RWPE1 (cell line): Measurements from ENCODE around the gene ZNF396.

ENCODE experiments used
- CTCF ChIA-PET: fragments of 350-600 bp; sonication (Branson Sonifier 250); formaldehyde crosslinking; extraction: SDS; loops from one replicate; lab custom pipeline; 2021; lab: Yijun Ruan, JAX
- POLR2A ChIA-PET: fragments of 400-600 bp; formaldehyde crosslinking; extraction: SDS; loops from one replicate; lab custom pipeline; 2020; ENCODE audit warnings: antibody characterized with exemption; ENCODE audit not compliant: low non-redundant PET; lab: Yijun Ruan, JAX
- DNase-seq: peaks from one replicate; pipeline ENCODE4 v3.0.0; 2012; ENCODE audit warnings: low spot score
- H3K27ac ChIP-seq: fragments of 450-650 bp; 2 replicates; pipeline ENCODE4 v1.5.1; 2017
- CTCF ChIP-seq: fragments of 450-650 bp; conservative IDR thresholded peaks from 2 replicates; pipeline ENCODE4 v1.5.1; 2017; ENCODE audit warnings: low read depth, mild to moderate bottlenecking

The ZNF396 gene

DNA sequence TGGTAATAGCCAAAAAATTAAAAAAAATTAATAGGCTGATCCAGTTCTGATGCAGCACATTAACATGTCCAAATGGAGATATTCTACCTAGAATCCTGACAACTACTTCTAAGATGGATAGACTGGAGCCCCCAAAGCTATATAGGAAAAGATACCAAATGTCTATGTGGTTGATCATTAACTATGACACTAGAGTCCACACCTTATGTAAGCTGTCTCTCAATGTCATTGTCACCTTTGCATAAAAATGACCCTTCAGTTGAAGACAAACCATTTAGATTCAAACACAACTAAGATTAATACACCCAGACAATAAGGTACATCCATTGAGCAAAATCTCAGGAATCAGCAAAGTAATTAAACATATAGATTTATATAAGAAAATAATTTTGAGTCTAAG is 14.6 kb downstream of the ZNF396 start:
- ChIA-PET CTCF (no interaction called here), POLR2A (no interaction called here)
- TF ChIP-seq CTCF: no peak
- H3K27ac ChIP-seq: no peak overlapping the region
- no peak for DNase-seq

- CTCF ChIA-PET: no interaction called here
- DNase-seq: no peak
- no peak overlapping the region for H3K27ac ChIP-seq
- no peak for TF ChIP-seq CTCF
- POLR2A ChIA-PET: no interaction called here
These were observed 15.4 kb downstream of the ZNF396 start for GRCh38 chr18:35361570-35362321.

DNA sequence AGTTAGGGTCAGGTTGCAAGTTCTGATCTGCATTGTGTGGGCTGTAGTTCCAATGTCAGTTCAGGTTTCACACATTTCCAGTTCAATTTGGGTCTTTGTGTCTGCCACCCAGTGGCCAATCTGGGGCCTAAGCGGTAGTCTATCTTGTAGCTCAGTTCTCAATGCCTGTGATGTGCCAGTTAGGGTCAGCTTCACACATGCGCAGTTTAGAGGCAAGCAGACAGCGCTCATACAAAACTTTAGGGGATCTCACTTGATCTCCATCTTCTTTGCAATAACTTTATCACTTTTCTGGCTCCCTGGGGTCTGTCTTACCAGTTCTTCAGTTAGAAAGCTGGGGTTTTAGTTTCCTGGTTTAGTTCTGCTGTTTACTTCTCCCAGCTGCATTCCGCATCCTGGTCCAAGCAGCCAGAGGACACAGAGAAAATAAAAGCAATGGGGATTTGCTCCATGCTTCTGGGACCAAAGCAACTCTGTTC is 22.0 kb downstream of the ZNF396 start:
- POLR2A ChIA-PET: no interaction called here
- no peak for DNase-seq
- peak; percentile 67 for TF ChIP-seq CTCF
- CTCF ChIA-PET: interaction anchor here (0.5 to 0.7 kb wide), 2 partner anchors 219 to 1380 kb away, joined by 3 read pairs; no protein-coding TSS in a partner anchor
- no peak overlapping the region for H3K27ac ChIP-seq

- TF ChIP-seq CTCF: no peak
- CTCF ChIA-PET: no interaction called here
- POLR2A ChIA-PET: no interaction called here
- no peak for DNase-seq
- no peak overlapping the region for H3K27ac ChIP-seq
These were observed 24.4 kb downstream of the ZNF396 start for GRCh38 chr18:35352778-35353177.

- ChIA-PET POLR2A (no interaction called here), CTCF (no interaction called here)
- no peak for DNase-seq
- H3K27ac ChIP-seq: no peak overlapping the region
- no peak for TF ChIP-seq CTCF
These were observed 24.9 kb downstream of the ZNF396 start for GRCh38 chr18:35352283-35352682.

GRCh38 chr18:35348001-35348400 is 29.1 kb downstream of the ZNF396 start:
- POLR2A ChIA-PET: no interaction called here
- no peak overlapping the region for H3K27ac ChIP-seq
- CTCF ChIA-PET: no interaction called here
- TF ChIP-seq CTCF: no peak
- DNase-seq: no peak
